ENCODE measurements around the gene MTFMT.

The MTFMT gene

GRCh38 chr15:65055201-65055870 lies 25.9 kb upstream of the MTFMT start:
- TF ChIP-seq CTCF (IDR thresholded peaks at IDR 0.05; ENCODE audit: low read depth, low read length, missing control alignments) = no peak
- peak; percentile 71 for DNase-seq (ENCODE audit: low read depth)
- H3K4me3 ChIP-seq (ENCODE audit: low read depth, low read length) = no peak overlapping the region
- in situ Hi-C loops (cut with HindIII; ENCODE audit: low sequenced_read_pairs) = no loop called here

- peak; percentile 96 for TF ChIP-seq CTCF (IDR thresholded peaks at IDR 0.05; ENCODE audit: low read depth, low read length, missing control alignments)
- H3K4me3 ChIP-seq (ENCODE audit: low read depth, low read length) = no peak overlapping the region
- in situ Hi-C loops (cut with HindIII; ENCODE audit: low sequenced_read_pairs) = no loop called here
- DNase-seq (ENCODE audit: low read depth) = no peak
Measured at GRCh38 chr15:65054333-65055200, 25.1 kb upstream of the MTFMT start.

- no peak for DNase-seq (ENCODE audit: low read depth)
- no peak overlapping the region for H3K4me3 ChIP-seq (ENCODE audit: low read depth, low read length)
- in situ Hi-C loops (cut with HindIII; ENCODE audit: low sequenced_read_pairs) = no loop called here
- TF ChIP-seq CTCF (IDR thresholded peaks at IDR 0.05; ENCODE audit: low read depth, low read length, missing control alignments) = no peak
Measured at GRCh38 chr15:65052956-65053355, 23.5 kb upstream of the MTFMT start.

GRCh38 chr15:65051266-65051665 lies 21.8 kb upstream of the MTFMT start:
- no peak overlapping the region for H3K4me3 ChIP-seq (ENCODE audit: low read depth, low read length)
- TF ChIP-seq CTCF (IDR thresholded peaks at IDR 0.05; ENCODE audit: low read depth, low read length, missing control alignments) = no peak
- no peak for DNase-seq (ENCODE audit: low read depth)
- in situ Hi-C loops (cut with HindIII; ENCODE audit: low sequenced_read_pairs) = no loop called here

- no peak overlapping the region for H3K4me3 ChIP-seq (ENCODE audit: low read depth, low read length)
- TF ChIP-seq CTCF (IDR thresholded peaks at IDR 0.05; ENCODE audit: low read depth, low read length, missing control alignments) = no peak
- no peak for DNase-seq (ENCODE audit: low read depth)
- in situ Hi-C loops (cut with HindIII; ENCODE audit: low sequenced_read_pairs) = no loop called here
Measured at GRCh38 chr15:65050270-65050669, 20.8 kb upstream of the MTFMT start.

- peak; percentile 75 for DNase-seq (ENCODE audit: low read depth)
- peak overlapping the region; percentile 38 for H3K4me3 ChIP-seq (ENCODE audit: low read depth, low read length)
- TF ChIP-seq CTCF (IDR thresholded peaks at IDR 0.05; ENCODE audit: low read depth, low read length, missing control alignments) = no peak
- in situ Hi-C loops (cut with HindIII; ENCODE audit: low sequenced_read_pairs) = no loop called here
Measured at GRCh38 chr15:65049418-65049840, 20.0 kb upstream of the MTFMT start.

Data from astrocyte of the cerebellum (primary cell).